Suprapubic skin (tissue), 4 donors: ENCODE results near the gene KRAS.

ENCODE experiments used
- CTCF ChIP-seq, 2 donors: fragments of 200-600 bp in 1 of 2; fragments of 450-650 bp in 1 of 2; sonication (generic) in 1 of 2; IDR thresholded peaks; one replicate each; pipeline ENCODE4 v1.5.1; 2016 to 2019; ENCODE audit warnings: antibody characterized with exemption in 2 of 2, mild to moderate bottlenecking in 1 of 2, moderate library complexity in 1 of 2
- EP300 ChIP-seq: sonication (generic); formaldehyde crosslinking; IDR thresholded peaks from one replicate; pipeline ENCODE4 v1.6.1; 2017; ENCODE audit warnings: antibody characterized with exemption
- POLR2AphosphoS5 ChIP-seq, 3 donors: sonication (generic); formaldehyde crosslinking; IDR thresholded peaks; one replicate each; pipeline ENCODE4 v1.6.1; 2017; ENCODE audit warnings: antibody characterized with exemption in 3 of 3

DNA sequence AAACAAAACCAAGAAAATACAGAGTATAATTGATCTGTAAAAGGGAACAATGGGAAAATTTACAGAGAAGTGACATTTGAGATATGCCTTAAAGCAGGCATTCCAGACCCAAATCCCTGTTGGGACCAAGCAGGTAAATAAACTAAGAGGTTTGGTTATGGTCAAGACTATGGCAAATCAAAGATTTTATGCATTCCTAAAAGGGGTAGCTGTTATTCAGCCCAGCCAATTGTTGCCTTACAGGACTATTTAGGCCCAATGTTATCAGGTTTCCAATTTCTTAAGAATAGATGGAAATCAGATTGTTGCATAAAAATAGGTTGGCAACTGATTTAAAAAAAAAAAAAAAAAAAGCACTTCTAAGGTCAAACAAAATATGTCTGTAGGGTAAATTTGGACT lies 61.1 kb downstream of the KRAS start:
- no peak for TF ChIP-seq POLR2AphosphoS5 (IDR thresholded peaks at IDR 0.05)
- no peak for TF ChIP-seq EP300
- TF ChIP-seq CTCF (IDR thresholded peaks at IDR 0.05), result no peak
